Esophagus (tissue), 2 donors: ENCODE measurements around the gene MAGEF1. TPM values are rescaled to one million over a fixed set of nuclear protein-coding genes. Genes with fewer than 3 reads are reported as not detected.

Experiments
- H3K27ac ChIP-seq, 2 donors: one replicate each; pipeline ENCODE4 v1.5.1; 2013; ENCODE audit warnings: low read depth in 2 of 2, mild to moderate bottlenecking in 2 of 2, inconsistent platforms in 1 of 2, low read length in 1 of 2, moderate library complexity in 1 of 2
- H3K27me3 ChIP-seq, 2 donors: one replicate each; pipeline ENCODE4 v1.6.1; 2013; ENCODE audit warnings: low read length in 2 of 2, control low read depth in 1 of 2, mild to moderate bottlenecking in 1 of 2; ENCODE audit not compliant: insufficient read depth in 2 of 2, control insufficient read depth in 1 of 2
- H3K36me3 ChIP-seq, 2 donors: one replicate each; pipeline ENCODE4 v1.6.1; 2013; ENCODE audit warnings: low read length in 1 of 2; ENCODE audit not compliant: control insufficient read depth in 2 of 2, insufficient read depth in 2 of 2
- H3K4me1 ChIP-seq, 2 donors: one replicate each; pipeline ENCODE4 v1.6.1; 2013; ENCODE audit warnings: low read length in 1 of 2; ENCODE audit not compliant: control insufficient read depth in 2 of 2, insufficient read depth in 2 of 2
- H3K4me3 ChIP-seq, 2 donors: one replicate each; pipeline ENCODE4 v1.5.1; 2013; ENCODE audit warnings: low read length in 2 of 2, mild to moderate bottlenecking in 2 of 2, low read depth in 1 of 2, moderate library complexity in 1 of 2
- H3K9me3 ChIP-seq, 2 donors: one replicate each; pipeline ENCODE4 v1.6.1; 2013; ENCODE audit warnings: mild to moderate bottlenecking in 2 of 2, low read depth in 1 of 2, low read length in 1 of 2, moderate library complexity in 1 of 2; ENCODE audit not compliant: control insufficient read depth in 2 of 2, insufficient read depth in 1 of 2
- WGBS, 2 donors: extraction: QIAGEN DNeasy Blood & Tissue Kit; methylation state at CpG; one replicate each; pipeline ENCODE4 v1.1.7; 2013; 5-methylcytosine and 5-hydroxymethylcytosine counted together
- polyA plus RNA-seq, 2 donors: library from polyadenylated mRNA; stranded (reverse); fragments of 200-250 nt; gene quantifications; one replicate each; pipeline ENCODE4 v1.2.3, GENCODE V29; 2013
- donor health status: healthy with polysubstance abuse.
- donor health status: Bipolar disorder and iron deficiency.

MAGEF1 gene
- polyA plus RNA-seq, 2 donors, result 25.7 to 27.2 TPM

GRCh38 chr3:184726497-184726896 is 14.6 kb upstream of the MAGEF1 start:
- no peak overlapping the region for H3K27ac ChIP-seq
- H3K4me1 ChIP-seq, result no peaks in the 10 kb centered on the region
- H3K36me3 ChIP-seq, result no peaks in the 10 kb centered on the region
- no peaks in the 10 kb centered on the region for H3K27me3 ChIP-seq
- 70 to 78% methylated on average over 4 of the region's 4 CpGs for WGBS, 2 donors
- H3K4me3 ChIP-seq, result no peak overlapping the region
- H3K9me3 ChIP-seq, result no peaks in the 10 kb centered on the region

DNA sequence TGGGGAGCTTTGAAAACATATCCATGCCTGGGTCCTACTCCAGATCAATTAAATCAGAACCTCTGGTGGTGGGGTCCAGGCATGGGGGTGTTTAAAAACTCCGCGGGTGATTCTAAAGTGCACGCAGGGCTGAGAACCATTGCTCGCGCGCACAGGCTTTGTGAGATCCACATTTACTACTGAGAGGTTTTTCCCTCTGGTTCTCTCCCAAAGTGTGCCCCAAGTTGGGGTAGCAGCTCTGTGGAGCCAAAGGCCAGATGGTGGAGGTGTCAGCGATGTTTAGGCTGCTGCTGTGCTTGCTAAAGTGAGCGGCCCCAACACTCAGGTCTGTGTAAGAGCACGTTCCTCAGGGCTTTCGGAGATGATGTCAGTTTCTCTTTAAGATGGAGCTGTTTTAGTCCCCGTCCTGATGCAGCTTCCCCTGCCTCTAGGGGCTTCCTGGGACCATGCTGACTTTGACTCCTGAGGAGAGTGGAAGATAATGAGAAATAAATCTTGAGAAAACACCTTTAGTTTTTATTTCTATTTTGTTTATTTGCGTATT is 13.4 kb upstream of the MAGEF1 start:
- Histone ChIP-seq H3K4me1 (no peaks in the 10 kb centered on the region), H3K4me3 (no peak overlapping the region), H3K36me3 (no peaks in the 10 kb centered on the region), H3K27ac (no peak overlapping the region), H3K27me3 (no peaks in the 10 kb centered on the region), H3K9me3 (no peaks in the 10 kb centered on the region)
- WGBS, 2 donors, result 93% methylated on average over 12 of the region's 12 CpGs

- H3K36me3 ChIP-seq, result no peaks in the 10 kb centered on the region
- H3K27me3 ChIP-seq, result no peaks in the 10 kb centered on the region
- no peak overlapping the region for H3K4me3 ChIP-seq
- no peaks in the 10 kb centered on the region for H3K9me3 ChIP-seq
- H3K27ac ChIP-seq, result no peak overlapping the region
- H3K4me1 ChIP-seq, result no peaks in the 10 kb centered on the region
- 89 to 91% methylated on average over 4 of the region's 4 CpGs for WGBS, 2 donors
Measured at GRCh38 chr3:184724699-184725098, 12.8 kb upstream of the MAGEF1 start.

DNA sequence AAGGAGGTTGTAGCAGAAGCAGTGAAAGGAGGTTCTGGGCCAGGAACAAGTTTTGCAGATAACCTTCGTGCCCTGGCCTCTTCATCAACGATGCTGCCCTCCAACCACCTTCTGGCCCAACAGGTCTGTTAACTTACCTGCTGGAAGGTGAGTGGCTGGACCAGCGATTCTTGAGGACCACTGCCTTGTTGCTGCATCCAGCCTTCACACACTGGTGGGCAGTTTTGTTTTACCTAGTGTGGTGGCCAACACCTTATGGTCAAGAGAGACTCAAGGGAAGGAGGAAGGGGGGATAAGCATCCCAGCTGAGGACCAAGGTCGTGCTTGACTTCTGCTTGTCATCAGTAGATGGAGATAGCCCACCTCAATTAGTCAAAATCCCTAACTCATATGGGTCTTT is 7.8 kb upstream of the MAGEF1 start:
- 79 to 88% methylated on average over 4 of the region's 4 CpGs for WGBS, 2 donors
- no peaks in the 10 kb centered on the region for H3K36me3 ChIP-seq

GRCh38 chr3:184718431-184718830 is 6.6 kb upstream of the MAGEF1 start:
- H3K9me3 ChIP-seq, result no peaks in the 10 kb centered on the region
- no peaks in the 10 kb centered on the region for H3K27me3 ChIP-seq
- 83 to 91% methylated on average over 3 of the region's 3 CpGs for WGBS, 2 donors

More for the DNA sequence above, 7.8 kb upstream of the MAGEF1 start:
- Histone ChIP-seq H3K27ac (no peak overlapping the region), H3K27me3 (no peaks in the 10 kb centered on the region), H3K4me1 (no peaks in the 10 kb centered on the region), H3K9me3 (no peaks in the 10 kb centered on the region), H3K4me3 (no peak overlapping the region)

GRCh38 chr3:184717399-184717983 is 5.6 kb upstream of the MAGEF1 start:
- Histone ChIP-seq H3K9me3 (no peaks in the 10 kb centered on the region), H3K36me3 (no peaks in the 10 kb centered on the region), H3K27me3 (no peaks in the 10 kb centered on the region), H3K4me3 (no peak overlapping the region), H3K4me1 (no peaks in the 10 kb centered on the region), H3K27ac (peak overlapping the region in 1 of 2 donors; percentile 16)
- WGBS, 2 donors, result 76 to 79% methylated on average over 8 of the region's 8 CpGs

More at GRCh38 chr3:184718431-184718830, 6.6 kb upstream of the MAGEF1 start:
- Histone ChIP-seq H3K4me3 (no peak overlapping the region), H3K4me1 (no peaks in the 10 kb centered on the region), H3K36me3 (no peaks in the 10 kb centered on the region), H3K27ac (no peak overlapping the region)

DNA sequence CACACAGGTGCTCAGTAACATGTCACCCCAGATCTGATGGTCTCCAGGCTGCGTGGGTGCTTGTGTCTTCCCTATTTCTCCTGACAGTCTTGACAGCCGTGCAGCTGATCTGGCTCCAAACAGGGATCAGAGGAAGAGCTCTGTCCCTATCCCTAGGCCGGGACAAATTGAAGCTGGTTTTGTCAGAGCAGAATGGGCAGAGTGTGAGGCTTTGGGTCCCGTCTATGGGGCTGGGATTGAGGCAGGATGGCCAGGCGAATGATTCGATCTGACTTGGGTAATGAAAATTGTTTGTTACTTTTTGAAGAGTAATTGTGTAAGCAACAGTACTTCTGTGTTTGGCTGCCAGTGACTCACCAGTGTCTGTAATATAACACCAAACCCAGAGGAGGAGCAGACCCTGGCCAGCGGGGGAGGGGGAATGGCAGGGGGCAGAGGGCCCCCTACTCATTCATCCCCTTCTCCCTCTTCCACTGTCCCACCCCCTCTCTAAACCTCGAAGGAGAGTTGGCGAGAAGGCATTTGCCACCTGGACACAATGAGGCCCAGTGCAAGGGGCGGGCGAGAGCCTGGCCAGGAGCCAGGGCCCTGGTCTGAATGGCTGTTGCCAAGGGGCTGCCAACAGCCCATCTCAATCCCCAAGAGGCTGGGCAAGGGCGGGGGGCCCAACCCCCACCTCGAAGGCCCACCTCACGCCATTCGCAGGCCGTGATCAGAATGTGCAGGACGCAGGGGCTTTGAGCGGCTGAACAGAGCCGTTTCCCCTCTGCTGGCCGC is 4.9 kb upstream of the MAGEF1 start:
- no peaks in the 10 kb centered on the region for H3K27me3 ChIP-seq
- no peaks in the 10 kb centered on the region for H3K9me3 ChIP-seq
- no peaks in the 10 kb centered on the region for H3K36me3 ChIP-seq
- peak overlapping the region in 1 of 2 donors; percentile 36 for H3K27ac ChIP-seq
- no peaks in the 10 kb centered on the region for H3K4me1 ChIP-seq
- 62 to 67% methylated on average over 20 of the region's 20 CpGs for WGBS, 2 donors
- no peak overlapping the region for H3K4me3 ChIP-seq

DNA sequence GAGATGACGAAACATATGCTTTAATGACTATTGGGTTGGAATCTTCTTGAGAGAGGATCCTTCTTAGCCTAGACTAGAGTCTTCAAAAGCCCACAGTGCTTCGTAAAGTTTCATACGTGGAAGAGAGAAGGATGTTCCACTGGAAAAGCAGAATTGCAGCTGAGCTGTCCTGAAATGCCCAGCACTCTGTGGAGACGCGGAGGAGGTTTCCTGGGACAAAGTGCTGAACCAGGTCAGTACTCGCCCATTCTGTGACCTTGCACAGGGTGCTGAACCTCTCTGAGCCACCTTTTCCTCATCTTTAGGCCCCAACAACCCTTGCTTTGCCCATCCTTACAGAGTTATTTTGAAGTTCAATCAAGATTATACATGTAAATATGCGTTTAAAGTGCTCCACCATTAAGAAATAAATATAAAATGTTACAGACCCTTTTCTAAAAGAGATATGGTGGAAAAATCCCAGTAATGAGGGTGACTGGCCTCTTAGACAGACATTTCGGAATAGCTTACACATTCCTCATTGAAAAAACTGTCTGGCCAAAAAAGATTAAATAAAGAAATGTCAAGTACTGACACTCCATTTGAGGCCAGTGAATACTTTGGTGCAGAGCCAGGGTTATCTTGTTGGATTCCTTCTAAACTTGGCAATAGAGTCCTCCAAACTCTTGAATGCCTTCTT is 4.2 kb upstream of the MAGEF1 start:
- Histone ChIP-seq H3K36me3 (no peaks in the 10 kb centered on the region), H3K27ac (peak overlapping the region in 1 of 2 donors; percentile 36), H3K4me3 (no peak overlapping the region), H3K27me3 (no peaks in the 10 kb centered on the region), H3K9me3 (no peaks in the 10 kb centered on the region), H3K4me1 (no peaks in the 10 kb centered on the region)
- 78 to 79% methylated on average over 8 of the region's 8 CpGs for WGBS, 2 donors

- no peak overlapping the region for H3K4me3 ChIP-seq
- H3K27me3 ChIP-seq, result no peaks in the 10 kb centered on the region
- H3K27ac ChIP-seq, result no peak overlapping the region
- 90% methylated on average over 2 of the region's 2 CpGs for WGBS, 2 donors
- H3K36me3 ChIP-seq, result no peaks in the 10 kb centered on the region
- no peaks in the 10 kb centered on the region for H3K9me3 ChIP-seq
- peaks cover 2 to 3% of the 10 kb centered on the region in 2 donors for H3K4me1 ChIP-seq
Measured at GRCh38 chr3:184713521-184713920, 1.7 kb upstream of the MAGEF1 start.
